KOPT-K1 (cell line): ENCODE results near the gene HSPD1.
"Not testable (repeated sequence)": the region's sequence is repeated elsewhere in the genome, so short reads cannot be mapped to it uniquely, and the experiment has no call there.

Source experiments
- H3K27ac ChIP-seq: fragments of 200-600 bp; sonication (generic); 2 replicates; pipeline ENCODE4 v1.5.1; 2016; ENCODE audit warnings: antibody characterized with exemption, mild to moderate bottlenecking, low read depth, low read length; ENCODE audit not compliant: poor library complexity, severe bottlenecking
- H3K36me3 ChIP-seq: fragments of 200-600 bp; sonication (generic); 2 replicates; pipeline ENCODE4 v1.5.1; 2017; ENCODE audit warnings: antibody characterized with exemption, mild to moderate bottlenecking, low read length, moderate library complexity; ENCODE audit not compliant: insufficient read depth
- H3K9me3 ChIP-seq: fragments of 200-600 bp; sonication (generic); 2 replicates; pipeline ENCODE4 v1.5.1; 2017; ENCODE audit warnings: antibody characterized with exemption, low read length, mild to moderate bottlenecking; ENCODE audit not compliant: insufficient read depth, poor library complexity, severe bottlenecking

HSPD1 gene

GRCh38 chr2:197464175-197464574, 35.5 kb downstream of the HSPD1 start:
- peaks cover 87% of the 10 kb centered on the region for H3K36me3 ChIP-seq
- no peaks in the 10 kb centered on the region for H3K9me3 ChIP-seq
- no peak overlapping the region for H3K27ac ChIP-seq

DNA sequence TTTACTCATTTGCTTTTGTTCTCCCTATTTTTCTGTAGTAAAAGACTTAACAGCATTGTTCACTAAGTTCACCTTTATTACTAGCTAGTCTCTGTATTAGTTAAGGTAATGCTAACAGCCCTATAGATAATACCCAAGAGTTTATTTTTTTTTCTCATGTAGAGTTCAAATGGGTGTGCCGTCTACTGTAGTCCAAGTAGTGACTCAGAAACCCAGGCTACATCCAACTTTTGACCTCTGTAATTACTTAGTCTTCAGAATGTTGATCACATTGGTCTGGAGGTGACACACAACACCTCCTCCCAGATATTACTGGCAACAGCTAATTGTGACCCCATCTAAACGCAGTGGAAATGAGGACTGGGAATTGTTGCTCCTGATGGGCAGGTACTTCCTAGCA, 38.6 kb downstream of the HSPD1 start:
- Histone ChIP-seq H3K36me3 (peaks cover 60% of the 10 kb centered on the region), H3K9me3 (no peaks in the 10 kb centered on the region), H3K27ac (no peak overlapping the region)

DNA sequence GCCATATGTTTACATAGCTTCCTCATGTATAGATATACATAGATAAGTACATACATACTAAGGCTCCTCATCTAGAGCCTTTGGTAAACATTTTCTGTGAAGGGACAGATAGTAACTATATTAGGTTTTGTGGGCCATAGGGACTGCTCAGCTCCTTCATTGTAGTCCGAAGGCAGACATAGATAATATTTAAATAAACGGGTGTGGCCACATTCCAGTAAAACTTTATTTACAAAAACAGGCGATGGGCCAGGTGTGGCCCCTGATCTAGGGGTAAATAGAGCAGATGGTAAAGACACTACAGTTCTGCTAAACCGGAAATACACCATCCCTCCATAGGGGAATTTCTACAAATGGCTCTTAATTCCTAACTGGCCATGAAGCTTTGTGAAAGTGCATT, 39.0 kb downstream of the HSPD1 start:
- H3K36me3 ChIP-seq = peaks cover 56% of the 10 kb centered on the region
- H3K27ac ChIP-seq = no peak overlapping the region
- H3K9me3 ChIP-seq = no peaks in the 10 kb centered on the region

- no peak overlapping the region for H3K27ac ChIP-seq
- no peaks in the 10 kb centered on the region for H3K9me3 ChIP-seq
- peaks cover 14% of the 10 kb centered on the region for H3K36me3 ChIP-seq
These were observed 44.2 kb downstream of the HSPD1 start for GRCh38 chr2:197455428-197455827.

DNA sequence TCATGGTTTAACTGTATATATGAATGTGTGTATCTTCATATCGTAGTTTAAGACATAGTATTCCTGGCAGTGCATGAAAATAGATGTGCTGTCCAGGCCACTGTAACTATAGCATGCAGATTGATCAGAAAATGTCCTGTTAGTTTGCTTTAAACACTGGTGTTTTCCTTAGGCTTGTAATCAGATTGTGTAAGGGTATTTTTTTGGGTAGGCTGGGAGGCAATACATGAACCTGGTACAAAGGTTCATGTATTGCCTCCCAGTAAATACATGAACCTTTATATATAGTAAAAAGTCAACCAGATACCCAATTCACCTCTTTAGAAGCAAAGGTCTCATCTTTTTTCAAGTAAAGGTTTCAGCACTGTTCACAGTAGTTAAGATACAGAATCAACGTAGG, 44.7 kb downstream of the HSPD1 start:
- Histone ChIP-seq H3K27ac (peak overlapping the region; percentile 85), H3K9me3 (no peaks in the 10 kb centered on the region), H3K36me3 (peaks cover 9% of the 10 kb centered on the region)

DNA sequence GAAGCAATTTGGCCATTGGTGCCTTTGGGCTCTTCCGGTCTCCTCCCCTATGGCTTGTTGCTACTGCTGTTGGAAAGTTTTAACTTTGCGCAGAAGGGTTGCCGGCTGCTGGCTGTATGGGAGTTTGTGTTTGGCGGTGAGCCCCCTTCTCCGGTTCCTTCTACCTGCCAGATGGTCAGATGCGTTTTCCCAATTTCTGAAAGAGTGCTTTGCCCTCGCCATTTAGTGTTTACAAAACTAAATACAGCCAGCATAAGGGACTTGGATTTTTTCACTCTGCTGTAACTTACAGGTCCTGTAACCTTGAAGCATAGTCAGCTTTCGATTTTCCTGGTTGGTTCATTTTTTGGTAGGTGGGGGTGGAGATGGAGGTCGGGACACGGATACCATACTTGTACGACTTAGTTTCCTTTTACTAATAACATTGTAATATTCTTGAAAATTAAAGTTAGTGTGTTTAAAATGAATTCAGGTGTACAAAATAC, 45.7 kb downstream of the HSPD1 start:
- Histone ChIP-seq H3K9me3 (no peaks in the 10 kb centered on the region), H3K27ac (peak overlapping the region; percentile 85), H3K36me3 (no peaks in the 10 kb centered on the region)

GRCh38 chr2:197453123-197453913, 46.3 kb downstream of the HSPD1 start, which contains the start of gene COQ10B:
COQ10B (plus strand) TSS chr2:197453552; CDS start chr2:197453561, 9 bp downstream.
- H3K27ac ChIP-seq = peak within 1 kb of the TSS; percentile 85
- no peaks in the 10 kb centered on the region for H3K9me3 ChIP-seq
- H3K36me3 ChIP-seq = no peaks in the 10 kb centered on the region

DNA sequence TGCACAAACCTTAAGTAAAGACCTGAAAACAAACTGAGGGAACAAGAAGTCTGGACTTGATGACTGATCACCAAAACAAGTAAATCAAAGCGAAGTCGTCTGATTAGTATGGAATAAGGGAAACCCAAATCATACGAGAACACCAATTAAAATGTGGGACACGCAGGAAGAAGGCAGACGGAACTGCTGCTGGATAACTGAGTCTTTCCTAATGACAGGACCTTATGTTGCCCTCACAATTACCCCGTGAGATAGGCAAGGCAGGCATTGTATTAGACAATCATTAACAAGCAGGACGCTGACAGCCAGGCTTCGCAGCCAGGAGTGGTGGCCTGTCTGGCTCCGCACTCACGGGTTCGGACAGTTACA, 46.9 kb downstream of the HSPD1 start:
- H3K9me3 ChIP-seq = no peaks in the 10 kb centered on the region
- H3K36me3 ChIP-seq = no peaks in the 10 kb centered on the region
- H3K27ac ChIP-seq = peak overlapping the region; percentile 85

- H3K9me3 ChIP-seq, H3K27ac ChIP-seq: not testable (repeated sequence)
These were observed 48.7 kb downstream of the HSPD1 start for GRCh38 chr2:197450935-197451358.

DNA sequence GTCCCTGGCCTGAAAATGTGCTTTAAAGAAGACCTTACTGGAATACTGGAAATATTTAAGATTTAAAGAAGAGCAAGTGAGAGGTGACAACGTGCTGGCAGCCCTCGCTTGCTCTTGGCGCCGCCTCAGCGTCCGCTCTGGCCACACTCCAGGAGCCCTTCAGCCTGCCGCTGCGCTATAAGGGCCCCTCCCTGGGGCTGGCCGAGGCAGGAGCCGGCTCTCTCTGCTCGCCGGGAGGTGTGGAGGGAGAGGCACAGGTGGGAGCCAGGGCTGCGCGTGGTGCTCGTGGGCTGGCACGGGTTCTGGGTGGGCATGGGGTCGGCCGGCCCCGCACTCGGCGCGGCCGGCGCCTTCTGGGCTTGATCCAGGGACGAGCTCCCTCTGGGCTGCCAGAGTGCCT, 49.2 kb downstream of the HSPD1 start:
- Histone ChIP-seq H3K27ac (no peak overlapping the region), H3K36me3 (no peaks in the 10 kb centered on the region), H3K9me3 (no peaks in the 10 kb centered on the region)

More at GRCh38 chr2:197450935-197451358, 48.7 kb downstream of the HSPD1 start:
- H3K36me3 ChIP-seq = not testable (repeated sequence)

DNA sequence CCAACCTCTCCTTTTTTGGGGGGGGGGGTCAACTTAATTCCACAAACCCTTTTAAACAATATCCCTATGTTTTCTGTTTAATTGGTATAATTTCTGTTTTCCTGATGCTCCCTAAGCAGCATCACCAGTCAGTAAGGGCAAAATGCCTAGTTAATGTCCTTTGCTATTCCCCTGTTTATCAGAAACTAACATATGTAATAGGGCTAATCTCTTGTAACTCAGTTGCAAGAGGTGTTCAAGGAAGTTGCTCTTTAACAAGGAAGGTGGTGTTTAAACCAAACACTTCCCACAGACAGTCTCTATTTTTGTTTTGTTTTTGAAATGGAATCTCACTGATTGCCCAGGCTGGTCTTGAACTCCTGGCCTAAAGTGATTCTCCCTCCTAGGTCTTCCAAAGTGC, 52.8 kb downstream of the HSPD1 start:
- no peak overlapping the region for H3K27ac ChIP-seq
- H3K9me3 ChIP-seq = no peaks in the 10 kb centered on the region
- no peaks in the 10 kb centered on the region for H3K36me3 ChIP-seq

DNA sequence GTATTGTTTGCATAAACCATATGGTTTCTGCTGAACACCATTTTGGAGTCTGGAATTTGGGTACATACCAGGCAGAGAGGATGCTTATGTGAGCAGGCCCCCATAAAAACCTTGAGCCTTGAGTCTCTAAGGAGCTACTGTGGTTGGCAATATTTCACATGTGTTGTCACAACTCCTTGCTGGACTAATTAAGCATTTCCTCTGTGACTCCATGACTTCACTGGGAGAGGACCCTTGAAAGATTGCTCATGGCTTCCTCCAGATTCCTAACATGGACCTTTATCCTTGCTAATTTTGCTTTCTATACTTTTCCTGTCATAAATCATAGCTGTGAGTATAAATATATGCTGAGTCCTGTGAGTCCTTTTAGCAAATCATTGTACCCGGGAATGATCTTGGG, 53.9 kb downstream of the HSPD1 start:
- H3K9me3 ChIP-seq = no peaks in the 10 kb centered on the region
- H3K27ac ChIP-seq = no peak overlapping the region
- no peaks in the 10 kb centered on the region for H3K36me3 ChIP-seq

GRCh38 chr2:197442857-197443256, 56.8 kb downstream of the HSPD1 start:
- Histone ChIP-seq H3K9me3 (no peaks in the 10 kb centered on the region), H3K27ac (no peak overlapping the region), H3K36me3 (no peaks in the 10 kb centered on the region)

DNA sequence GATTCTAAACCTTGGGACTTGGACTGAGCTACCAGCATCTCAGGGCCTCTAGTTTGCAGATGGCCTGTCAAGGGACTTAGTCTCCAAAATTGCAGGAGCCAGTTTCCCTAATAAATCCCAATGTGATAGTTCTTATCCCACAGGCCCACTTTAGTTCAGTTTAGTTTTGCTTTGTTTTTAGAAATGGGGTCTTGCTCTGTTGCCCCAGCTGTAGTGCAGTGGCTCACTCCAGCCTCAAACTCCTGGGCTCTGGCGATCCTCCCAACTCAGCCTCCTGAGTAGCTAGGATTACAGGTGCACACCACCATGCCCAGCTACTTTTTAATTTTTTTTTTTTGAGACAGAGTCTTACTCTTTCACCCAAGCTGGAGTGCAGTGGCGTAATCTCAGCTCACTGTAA, 62.3 kb downstream of the HSPD1 start:
- no peaks in the 10 kb centered on the region for H3K9me3 ChIP-seq
- H3K27ac ChIP-seq = no peak overlapping the region
- H3K36me3 ChIP-seq = no peaks in the 10 kb centered on the region
